Stimulated activated naive B cell treated with anti-CD40 and anti-IgM and Interleukin-4, amounts not matched to agents 10 μg/mL and 1 μg/mL and 100 μg/mL, for 72 hours (primary cell): ENCODE data around the gene CD3D.

Experiments
- ATAC-seq, 2 donors: fragments of 150-1000 bp; cut with Tn5 transposase; replicated peaks; 2 replicates each; pipeline ENCODE4 v1.10.0; 2021; ENCODE audit warnings: moderate library complexity in 1 of 2
- DNase-seq: peaks from one replicate; pipeline ENCODE4 v3.0.0; 2021
- H3K27ac Mint-ChIP-seq: one replicate; pipeline ENCODE4 v1.8.0; 2022; ENCODE audit warnings: mild to moderate bottlenecking, mixed read lengths
- H3K27me3 Mint-ChIP-seq, 2 donors: one replicate each; pipeline ENCODE4 v1.8.0; 2022; ENCODE audit warnings: mixed read lengths in 2 of 2
- H3K36me3 Mint-ChIP-seq, 2 donors: one replicate each; pipeline ENCODE4 v1.8.0; 2022; ENCODE audit warnings: mixed read lengths in 2 of 2, mild to moderate bottlenecking in 1 of 2
- H3K4me1 Mint-ChIP-seq, 2 donors: one replicate each; pipeline ENCODE4 v1.8.0; 2022; ENCODE audit warnings: mixed read lengths in 2 of 2, mild to moderate bottlenecking in 1 of 2
- H3K4me3 Mint-ChIP-seq, 2 donors: one replicate each; pipeline ENCODE4 v1.8.0; 2022; ENCODE audit warnings: mild to moderate bottlenecking in 2 of 2, mixed read lengths in 2 of 2, moderate library complexity in 1 of 2
- H3K9me3 Mint-ChIP-seq, 2 donors: one replicate each; pipeline ENCODE4 v1.8.0; 2022; ENCODE audit warnings: mixed read lengths in 2 of 2, mild to moderate bottlenecking in 1 of 2

Gene CD3D

DNA sequence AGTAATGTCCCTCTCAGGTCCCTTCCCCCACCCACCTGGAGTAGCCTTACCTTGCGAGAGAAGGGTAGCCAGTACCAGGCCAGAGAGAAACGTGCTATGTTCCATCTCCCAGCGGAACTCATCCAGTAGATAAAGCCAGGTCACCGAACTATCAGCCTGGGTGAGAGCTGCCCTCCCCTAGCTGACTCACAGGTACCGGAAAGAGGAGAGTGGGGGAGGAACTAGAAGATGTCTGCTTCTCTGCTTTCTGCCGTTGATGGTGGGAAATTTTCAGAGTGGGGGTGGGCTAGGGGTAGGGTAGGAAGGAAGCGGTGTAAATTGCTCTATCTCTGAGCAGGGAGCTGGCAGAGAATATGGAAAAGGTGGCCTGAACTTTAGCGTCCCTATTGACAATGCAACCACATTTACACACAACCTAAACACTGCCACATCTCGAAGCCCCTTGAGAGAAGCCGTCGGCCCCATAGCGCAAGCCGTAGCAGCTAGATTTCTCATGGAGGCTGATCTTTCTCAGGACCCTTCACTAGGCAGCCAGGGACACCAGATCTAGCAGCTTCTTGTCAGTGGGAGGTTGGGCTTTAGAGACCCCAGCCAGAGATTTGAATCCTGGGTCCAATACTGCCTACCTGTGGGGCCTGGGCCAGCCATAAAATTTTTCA, at the start of gene CD3D:
CD3D (minus strand) TSS at position 203 of the 659 bp plus-strand sequence; CDS start at position 105, 98 bp downstream.
- no peak for ATAC-seq
- no peak for DNase-seq
- Mint-ChIP-seq H3K27me3 (peaks cover 18 to 28% of the 10 kb centered on the region in 2 donors), H3K36me3 (no peaks in the 10 kb centered on the region), H3K4me3 (no peak within 1 kb of the TSS), H3K9me3 (no peaks in the 10 kb centered on the region), H3K4me1 (peaks cover 8 to 9% of the 10 kb centered on the region in 2 donors), H3K27ac (no peak within 1 kb of the TSS)

DNA sequence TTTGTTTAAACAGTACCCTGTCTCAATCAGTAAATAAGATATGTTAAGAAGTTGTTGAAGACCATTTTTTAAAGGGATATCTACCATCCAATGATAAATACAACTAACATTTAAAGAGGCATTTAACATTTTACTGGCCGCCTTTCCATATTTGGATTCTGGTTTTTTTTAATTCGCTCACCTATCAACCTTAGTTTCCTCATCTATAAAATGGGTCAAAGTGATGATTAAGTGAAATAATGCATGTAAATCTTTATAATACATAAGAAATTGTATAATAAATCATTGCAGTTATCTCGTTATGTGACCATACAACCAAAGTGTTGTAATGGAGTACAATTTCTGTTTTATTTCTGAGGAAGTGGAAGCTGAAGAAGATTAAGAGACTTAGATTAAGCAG, 41.2 kb upstream of the CD3D start:
- no peaks in the 10 kb centered on the region for H3K27me3 Mint-ChIP-seq
- H3K27ac Mint-ChIP-seq = no peak overlapping the region
- no peak for ATAC-seq
- no peak overlapping the region for H3K4me3 Mint-ChIP-seq
- H3K36me3 Mint-ChIP-seq = peaks cover 39 to 57% of the 10 kb centered on the region in 2 donors
- DNase-seq = no peak
- H3K4me1 Mint-ChIP-seq = no peaks in the 10 kb centered on the region
- H3K9me3 Mint-ChIP-seq = no peaks in the 10 kb centered on the region

DNA sequence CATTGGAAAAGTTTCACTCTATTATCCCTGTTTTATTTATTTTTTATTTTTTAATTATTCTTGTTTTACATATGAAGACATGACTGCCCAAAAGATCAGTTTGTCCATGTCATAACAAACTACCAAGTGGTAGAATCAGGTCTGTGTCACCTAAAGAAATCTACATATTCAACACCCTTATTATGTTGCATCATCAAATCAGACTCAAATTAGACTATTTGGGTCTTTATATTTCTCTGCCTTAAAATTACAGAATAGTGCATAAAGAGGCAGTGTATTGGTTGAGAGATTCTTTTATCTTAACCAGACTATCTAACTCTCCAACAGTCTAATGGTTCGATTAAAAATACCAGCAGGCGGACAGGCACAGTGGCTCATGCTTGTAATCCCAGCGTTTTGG, 40.4 kb upstream of the CD3D start:
- H3K4me3 Mint-ChIP-seq = no peak overlapping the region
- H3K36me3 Mint-ChIP-seq = peaks cover 39 to 57% of the 10 kb centered on the region in 2 donors
- H3K9me3 Mint-ChIP-seq = no peaks in the 10 kb centered on the region
- no peak for DNase-seq
- H3K4me1 Mint-ChIP-seq = no peaks in the 10 kb centered on the region
- H3K27me3 Mint-ChIP-seq = no peaks in the 10 kb centered on the region
- ATAC-seq = no peak
- H3K27ac Mint-ChIP-seq = no peak overlapping the region

DNA sequence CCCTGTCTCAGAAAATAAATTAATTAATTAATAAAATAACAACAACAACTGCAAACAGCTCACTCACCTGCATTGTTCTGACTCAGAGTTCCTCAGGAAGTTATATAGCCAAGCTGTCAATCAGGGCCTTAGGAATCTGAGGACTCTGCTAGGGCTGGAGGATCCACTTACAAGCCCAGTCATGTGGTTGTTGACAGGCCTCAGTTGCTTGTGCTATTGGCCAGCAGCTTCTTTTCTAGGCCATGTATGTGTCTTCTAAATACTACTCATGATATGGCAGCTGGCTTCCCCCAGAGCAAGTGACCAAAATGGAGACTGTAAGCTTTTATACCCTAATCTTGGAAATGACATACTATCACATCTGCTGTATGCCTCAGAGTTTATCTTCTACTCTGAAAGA, 38.1 kb upstream of the CD3D start:
- H3K4me3 Mint-ChIP-seq = no peak overlapping the region
- H3K27ac Mint-ChIP-seq = no peak overlapping the region
- H3K4me1 Mint-ChIP-seq = no peaks in the 10 kb centered on the region
- DNase-seq (no peak), ATAC-seq (no peak)
- H3K9me3 Mint-ChIP-seq = no peaks in the 10 kb centered on the region
- no peaks in the 10 kb centered on the region for H3K27me3 Mint-ChIP-seq
- peaks cover 31 to 50% of the 10 kb centered on the region in 2 donors for H3K36me3 Mint-ChIP-seq

DNA sequence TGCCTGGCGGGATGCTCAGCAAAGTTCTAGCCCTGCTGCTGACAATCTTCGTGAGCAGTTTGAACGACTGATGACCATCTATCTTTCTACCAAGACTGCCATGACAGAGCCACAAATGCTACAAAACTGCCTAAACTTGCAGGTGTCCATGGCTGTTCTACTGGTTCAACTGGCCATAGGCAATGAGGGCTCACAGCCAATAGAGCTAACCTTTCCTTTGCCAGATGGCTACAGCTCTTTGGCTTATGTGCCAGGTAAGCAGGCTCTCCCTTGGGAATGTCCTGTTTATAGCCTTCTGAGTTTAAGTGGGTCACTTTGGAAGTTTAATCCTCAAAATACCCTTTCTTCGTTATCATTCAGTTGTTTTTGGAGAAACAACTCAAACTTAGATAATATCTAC, 37.0 kb upstream of the CD3D start:
- H3K27ac Mint-ChIP-seq = no peak overlapping the region
- no peaks in the 10 kb centered on the region for H3K27me3 Mint-ChIP-seq

GRCh38 chr11:118375978-118376377, 33.5 kb upstream of the CD3D start:
- no peaks in the 10 kb centered on the region for H3K9me3 Mint-ChIP-seq
- no peak for DNase-seq
- peaks cover 49 to 56% of the 10 kb centered on the region in 2 donors for H3K36me3 Mint-ChIP-seq
- H3K27me3 Mint-ChIP-seq = no peaks in the 10 kb centered on the region
- H3K27ac Mint-ChIP-seq = no peak overlapping the region
- no peak overlapping the region for H3K4me3 Mint-ChIP-seq
- no peak for ATAC-seq
- H3K4me1 Mint-ChIP-seq = no peaks in the 10 kb centered on the region

More for the DNA sequence above, 37.0 kb upstream of the CD3D start:
- H3K36me3 Mint-ChIP-seq = peaks cover 35 to 46% of the 10 kb centered on the region in 2 donors
- H3K4me1 Mint-ChIP-seq = no peaks in the 10 kb centered on the region
- DNase-seq (no peak), ATAC-seq (no peak)
- H3K4me3 Mint-ChIP-seq = no peak overlapping the region
- H3K9me3 Mint-ChIP-seq = no peaks in the 10 kb centered on the region

- Mint-ChIP-seq H3K4me3 (no peak overlapping the region), H3K27me3 (no peaks in the 10 kb centered on the region), H3K27ac (no peak overlapping the region), H3K9me3 (no peaks in the 10 kb centered on the region), H3K4me1 (no peaks in the 10 kb centered on the region), H3K36me3 (peaks cover 46 to 56% of the 10 kb centered on the region in 2 donors)
- ATAC-seq (no peak), DNase-seq (no peak)
These were observed 32.2 kb upstream of the CD3D start for GRCh38 chr11:118374729-118375128.

GRCh38 chr11:118373871-118374270, 31.4 kb upstream of the CD3D start:
- H3K4me1 Mint-ChIP-seq = no peaks in the 10 kb centered on the region
- no peak overlapping the region for H3K4me3 Mint-ChIP-seq
- H3K36me3 Mint-ChIP-seq = peaks cover 44 to 59% of the 10 kb centered on the region in 2 donors
- no peaks in the 10 kb centered on the region for H3K27me3 Mint-ChIP-seq
- no peak overlapping the region for H3K27ac Mint-ChIP-seq
- ATAC-seq = no peak
- H3K9me3 Mint-ChIP-seq = no peaks in the 10 kb centered on the region
- DNase-seq = no peak

GRCh38 chr11:118373263-118373662, 30.8 kb upstream of the CD3D start:
- no peak overlapping the region for H3K4me3 Mint-ChIP-seq
- DNase-seq (no peak), ATAC-seq (no peak)
- no peak overlapping the region for H3K27ac Mint-ChIP-seq
- no peaks in the 10 kb centered on the region for H3K27me3 Mint-ChIP-seq
- no peaks in the 10 kb centered on the region for H3K9me3 Mint-ChIP-seq
- H3K4me1 Mint-ChIP-seq = no peaks in the 10 kb centered on the region
- peaks cover 42 to 65% of the 10 kb centered on the region in 2 donors for H3K36me3 Mint-ChIP-seq

- Mint-ChIP-seq H3K4me3 (no peak overlapping the region), H3K27ac (no peak overlapping the region), H3K36me3 (peaks cover 48 to 66% of the 10 kb centered on the region in 2 donors), H3K27me3 (no peaks in the 10 kb centered on the region), H3K4me1 (no peaks in the 10 kb centered on the region), H3K9me3 (no peaks in the 10 kb centered on the region)
- DNase-seq (no peak), ATAC-seq (no peak)
These were observed 28.3 kb upstream of the CD3D start for GRCh38 chr11:118370774-118371173.

DNA sequence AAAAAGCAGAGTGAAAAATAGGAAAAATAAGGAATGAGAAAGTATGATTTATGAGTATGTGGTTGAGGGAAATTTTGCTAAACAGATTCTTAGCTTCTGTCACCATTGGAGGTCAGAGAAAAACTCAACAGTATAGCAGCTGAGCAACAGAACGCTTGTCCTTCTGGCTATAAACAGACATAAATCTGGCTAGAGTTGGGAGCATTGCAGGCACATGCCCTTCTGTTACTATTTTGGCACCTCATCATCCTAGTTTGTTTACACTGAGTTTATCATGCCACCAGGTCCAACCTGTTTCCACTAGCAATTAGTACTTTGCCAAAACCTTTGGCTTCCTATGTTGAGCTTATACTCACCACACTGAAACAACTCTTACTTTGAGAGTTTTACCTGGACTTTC, 23.8 kb upstream of the CD3D start:
- Mint-ChIP-seq H3K4me3 (no peak overlapping the region), H3K9me3 (no peaks in the 10 kb centered on the region), H3K27me3 (no peaks in the 10 kb centered on the region), H3K4me1 (peaks cover 16 to 23% of the 10 kb centered on the region in 2 donors), H3K36me3 (peaks cover 31 to 47% of the 10 kb centered on the region in 2 donors), H3K27ac (no peak overlapping the region)
- ATAC-seq (no peak), DNase-seq (no peak)

- no peaks in the 10 kb centered on the region for H3K9me3 Mint-ChIP-seq
- H3K4me1 Mint-ChIP-seq = peaks cover 16 to 31% of the 10 kb centered on the region in 2 donors
These were observed 22.6 kb upstream of the CD3D start for GRCh38 chr11:118364956-118365615.

GRCh38 chr11:118359295-118359958, 16.9 kb upstream of the CD3D start, which contains the start of gene UBE4A:
UBE4A (plus strand) TSS chr11:118359600; CDS start chr11:118365081, 5,481 bp downstream.
- H3K27me3 Mint-ChIP-seq = no peaks in the 10 kb centered on the region
- peak within 1 kb of the TSS; percentile 93 to 96 for H3K4me3 Mint-ChIP-seq
- ATAC-seq (peak; percentile 99), DNase-seq (peak; percentile 97)
- H3K9me3 Mint-ChIP-seq = peaks cover 0 to 2% of the 10 kb centered on the region in 2 donors
- H3K36me3 Mint-ChIP-seq = peaks cover 9 to 17% of the 10 kb centered on the region in 2 donors
- H3K27ac Mint-ChIP-seq = peak within 1 kb of the TSS; percentile 96
- H3K4me1 Mint-ChIP-seq = peaks cover 19 to 38% of the 10 kb centered on the region in 2 donors

More at GRCh38 chr11:118364956-118365615, 22.6 kb upstream of the CD3D start:
- peaks cover 28 to 43% of the 10 kb centered on the region in 2 donors for H3K36me3 Mint-ChIP-seq
- ATAC-seq (no peak), DNase-seq (no peak)
- no peak overlapping the region for H3K4me3 Mint-ChIP-seq
- H3K27ac Mint-ChIP-seq = no peak overlapping the region
- H3K27me3 Mint-ChIP-seq = no peaks in the 10 kb centered on the region

DNA sequence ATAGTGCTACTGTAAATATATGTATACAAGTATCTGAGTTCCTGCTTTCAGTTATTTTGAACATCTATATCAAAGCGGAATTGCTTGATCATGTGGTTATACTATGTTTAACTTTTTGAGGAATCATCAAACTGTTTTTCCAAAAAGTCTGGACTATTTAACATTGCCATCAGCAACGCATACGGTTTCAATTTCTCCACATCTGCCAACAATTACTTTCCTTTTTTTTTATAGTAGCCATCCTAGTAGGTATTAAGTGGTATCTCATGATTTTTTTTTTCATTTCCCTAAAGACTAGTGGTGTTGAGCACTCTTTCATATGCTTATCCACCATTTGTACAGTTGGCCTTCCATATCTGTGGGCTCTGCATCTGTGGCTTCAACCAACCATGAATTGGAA, 15.6 kb upstream of the CD3D start:
- H3K4me3 Mint-ChIP-seq = no peak overlapping the region
- peaks cover 17 to 33% of the 10 kb centered on the region in 2 donors for H3K4me1 Mint-ChIP-seq
- H3K27me3 Mint-ChIP-seq = no peaks in the 10 kb centered on the region
- no peak overlapping the region for H3K27ac Mint-ChIP-seq
- ATAC-seq = no peak
- peaks cover 0 to 2% of the 10 kb centered on the region in 2 donors for H3K9me3 Mint-ChIP-seq
- H3K36me3 Mint-ChIP-seq = peaks cover 6 to 12% of the 10 kb centered on the region in 2 donors
- no peak for DNase-seq
